CD14-positive monocyte (primary cell): ENCODE measurements around the gene LPGAT1. TPM values are rescaled to one million over a fixed set of nuclear protein-coding genes. Genes with fewer than 3 reads are reported as not detected.

Source experiments
- DNase-seq, 3 donors: peaks; one replicate each; pipeline ENCODE4 v3.0.0-alpha.2; 2011 to 2022
- H2AFZ ChIP-seq: 2 replicates; pipeline ENCODE4 v1.6.0; 2012; ENCODE audit warnings: mild to moderate bottlenecking, low read depth, low read length, inconsistent platforms; ENCODE audit not compliant: insufficient read depth, poor library complexity, severe bottlenecking
- H3K27ac ChIP-seq, 2 donors: 1 replicate in 1 of 2; 2 replicates in 1 of 2; pipeline ENCODE4 v1.5.1; 2012 to 2013; ENCODE audit warnings: low read length in 2 of 2, control low read depth in 1 of 2, inconsistent platforms in 1 of 2, low read depth in 1 of 2, mild to moderate bottlenecking in 1 of 2
- H3K27me3 ChIP-seq, 2 donors: one replicate each; pipeline versions ENCODE4 v1.6.0 to v1.6.1; 2011 to 2013; ENCODE audit warnings: low read length in 2 of 2; ENCODE audit not compliant: control insufficient read depth in 2 of 2, insufficient read depth in 2 of 2
- H3K36me3 ChIP-seq, 2 donors: replicated peaks in 1 of 2; 1 replicate in 1 of 2; 2 replicates in 1 of 2; pipeline versions ENCODE4 v1.5.1 to v1.6.1; 2012 to 2013; ENCODE audit warnings: low read length in 2 of 2, control low read depth in 1 of 2, inconsistent platforms in 1 of 2, mild to moderate bottlenecking in 1 of 2; ENCODE audit not compliant: insufficient read depth in 2 of 2, control insufficient read depth in 1 of 2
- H3K4me1 ChIP-seq, 2 donors: 1 replicate in 1 of 2; 2 replicates in 1 of 2; pipeline versions ENCODE4 v1.5.1 to v1.6.1; 2012 to 2013; ENCODE audit warnings: low read length in 2 of 2, control low read depth in 1 of 2, inconsistent platforms in 1 of 2, mild to moderate bottlenecking in 1 of 2, moderate library complexity in 1 of 2; ENCODE audit not compliant: insufficient read depth in 2 of 2, control insufficient read depth in 1 of 2
- H3K4me2 ChIP-seq: replicated peaks from 2 replicates; pipeline ENCODE3; 2012; ENCODE audit warnings: low read length, moderate library complexity, mild to moderate bottlenecking; ENCODE audit not compliant: poor library complexity, severe bottlenecking; ENCODE audit errors: extremely low read depth
- H3K4me3 ChIP-seq, 3 experiments: fragments of 200-600 bp in 1 of 3; sonication (generic) in 1 of 3; replicated peaks in 1 of 3; 1 replicate in 2 of 3; 2 replicates in 1 of 3; pipeline ENCODE4 v1.5.1; 2011 to 2013; ENCODE audit warnings: low read length in 3 of 3, mild to moderate bottlenecking in 3 of 3, control low read depth in 2 of 3, low read depth in 2 of 3, inconsistent platforms in 1 of 3, moderate library complexity in 1 of 3
- H3K79me2 ChIP-seq: 2 replicates; pipeline ENCODE4 v1.6.0; 2012; ENCODE audit warnings: mild to moderate bottlenecking, control low read depth, inconsistent platforms, low read length, moderate library complexity; ENCODE audit not compliant: insufficient read depth
- H3K9ac ChIP-seq: 2 replicates; pipeline ENCODE4 v1.6.0; 2017; ENCODE audit warnings: low read length, mild to moderate bottlenecking; ENCODE audit not compliant: insufficient read depth, poor library complexity, severe bottlenecking
- H3K9me3 ChIP-seq, 2 donors: replicated peaks in 1 of 2; 1 replicate in 1 of 2; 2 replicates in 1 of 2; pipeline versions ENCODE4 v1.5.1 to v1.6.1; 2012 to 2013; ENCODE audit warnings: low read length in 2 of 2, control low read depth in 1 of 2; ENCODE audit not compliant: control insufficient read depth in 1 of 2, insufficient read depth in 1 of 2
- H4K20me1 ChIP-seq: 2 replicates; pipeline ENCODE4 v1.6.0; 2012; ENCODE audit warnings: mild to moderate bottlenecking, low read length, control low read depth, moderate library complexity; ENCODE audit not compliant: insufficient read depth
- H3K27ac Mint-ChIP-seq, 7 donors: one replicate each; pipeline ENCODE4 v1.8.0; 2020; ENCODE audit warnings: mild to moderate bottlenecking in 7 of 7, mixed read lengths in 7 of 7, moderate library complexity in 6 of 7, inconsistent platforms in 2 of 7
- H3K27me3 Mint-ChIP-seq, 3 donors: one replicate each; pipeline ENCODE4 v1.8.0; 2021 to 2022; ENCODE audit warnings: low read depth in 3 of 3, mild to moderate bottlenecking in 3 of 3, mixed read lengths in 3 of 3, moderate library complexity in 3 of 3, inconsistent platforms in 1 of 3
- H3K36me3 Mint-ChIP-seq, 2 donors: one replicate each; pipeline ENCODE4 v1.8.0; 2020; ENCODE audit warnings: mixed read lengths in 2 of 2, inconsistent platforms in 1 of 2, mild to moderate bottlenecking in 1 of 2
- H3K4me1 Mint-ChIP-seq: one replicate; pipeline ENCODE4 v1.8.0; 2020; ENCODE audit warnings: mild to moderate bottlenecking, mixed read lengths
- H3K4me3 Mint-ChIP-seq, 2 donors: one replicate each; pipeline ENCODE4 v1.8.0; 2020; ENCODE audit warnings: mild to moderate bottlenecking in 2 of 2, mixed read lengths in 2 of 2, moderate library complexity in 1 of 2
- H3K9me3 Mint-ChIP-seq, 7 donors: one replicate each; pipeline ENCODE4 v1.8.0; 2020 to 2022; ENCODE audit warnings: mixed read lengths in 7 of 7, mild to moderate bottlenecking in 6 of 7, moderate library complexity in 6 of 7, inconsistent platforms in 2 of 7
- WGBS: methylation state at CpG from one replicate; pipeline ENCODE4 v1.1.5; 2013; ENCODE audit warnings: missing lambda C conversion rate; ENCODE audit not compliant: insufficient coverage; 5-methylcytosine and 5-hydroxymethylcytosine counted together
- intact Hi-C, 2 donors: fragments of 100-400 bp; cut with micrococcal nuclease; formaldehyde crosslinking; loops; one replicate each; pipeline versions ENCODE4 v1.15.0 to v1.15.1; 2023
- polyA plus RNA-seq, 3 donors: library from polyadenylated mRNA; depleted of rRNA in 1 of 3; unstranded in 2 of 3; stranded (reverse) in 1 of 3; fragments of 300-500 nt in 2 of 3; fragments of >200 nt in 1 of 3; fragmentation: Illumina TruSeq in 2 of 3; gene quantifications; 1 replicate in 2 of 3; 2 replicates in 1 of 3; pipeline ENCODE4 v1.2.3, GENCODE V29; 2012 to 2021
- TF ChIP-seq, protein P1 (sequence below): fragments of 200-600 bp; IDR thresholded peaks from one replicate; pipeline ENCODE4 v1.8.0; 2022; ENCODE audit warnings: antibody characterized with exemption, mild to moderate bottlenecking

LPGAT1 gene
- polyA plus RNA-seq, 3 donors: 19.5 to 52.1 (median 40.2) TPM

DNA sequence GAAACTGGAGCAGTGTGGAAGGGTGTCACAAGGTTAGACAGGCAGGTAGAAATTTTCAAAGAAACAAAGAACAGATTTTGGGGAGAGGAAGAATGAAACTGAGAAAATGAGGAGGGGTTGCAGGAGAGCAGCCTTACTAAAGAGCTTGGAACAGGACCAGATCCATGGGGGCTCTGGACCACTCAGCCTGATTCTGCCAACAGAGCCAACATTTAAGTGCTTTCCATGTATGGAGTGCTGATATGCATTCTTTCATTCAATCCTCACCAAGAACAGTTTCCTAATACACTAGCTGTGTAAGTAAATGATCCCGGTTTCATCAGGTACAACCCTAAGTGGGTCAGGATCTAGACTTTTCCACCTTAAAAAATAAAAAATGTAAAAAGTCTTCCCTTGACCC, 16.2 kb downstream of the LPGAT1 start:
- Histone ChIP-seq H2AFZ (no peak overlapping the region), H3K79me2 (peaks cover 88% of the 10 kb centered on the region), H3K9me3 (no peaks in the 10 kb centered on the region), H3K4me1 (peaks cover 35 to 44% of the 10 kb centered on the region in 2 donors), H3K9ac (no peak overlapping the region), H3K4me2 (no peak overlapping the region), H3K27me3 (no peaks in the 10 kb centered on the region), H3K27ac (peak overlapping the region in 1 of 2 donors; percentile 83), H3K4me3 (no peak overlapping the region), H3K36me3 (peaks cover 26 to 63% of the 10 kb centered on the region in 2 donors), H4K20me1 (peaks cover 60% of the 10 kb centered on the region)
- no peaks in the 10 kb centered on the region for H3K9me3 Mint-ChIP-seq
- H3K36me3 Mint-ChIP-seq: peaks cover 36 to 38% of the 10 kb centered on the region in 2 donors
- no peaks in the 10 kb centered on the region for H3K27me3 Mint-ChIP-seq
- no peak overlapping the region for H3K4me3 Mint-ChIP-seq
- no peak overlapping the region for H3K27ac Mint-ChIP-seq
- intact Hi-C loops: no loop called here
- TF ChIP-seq, protein P1, sequence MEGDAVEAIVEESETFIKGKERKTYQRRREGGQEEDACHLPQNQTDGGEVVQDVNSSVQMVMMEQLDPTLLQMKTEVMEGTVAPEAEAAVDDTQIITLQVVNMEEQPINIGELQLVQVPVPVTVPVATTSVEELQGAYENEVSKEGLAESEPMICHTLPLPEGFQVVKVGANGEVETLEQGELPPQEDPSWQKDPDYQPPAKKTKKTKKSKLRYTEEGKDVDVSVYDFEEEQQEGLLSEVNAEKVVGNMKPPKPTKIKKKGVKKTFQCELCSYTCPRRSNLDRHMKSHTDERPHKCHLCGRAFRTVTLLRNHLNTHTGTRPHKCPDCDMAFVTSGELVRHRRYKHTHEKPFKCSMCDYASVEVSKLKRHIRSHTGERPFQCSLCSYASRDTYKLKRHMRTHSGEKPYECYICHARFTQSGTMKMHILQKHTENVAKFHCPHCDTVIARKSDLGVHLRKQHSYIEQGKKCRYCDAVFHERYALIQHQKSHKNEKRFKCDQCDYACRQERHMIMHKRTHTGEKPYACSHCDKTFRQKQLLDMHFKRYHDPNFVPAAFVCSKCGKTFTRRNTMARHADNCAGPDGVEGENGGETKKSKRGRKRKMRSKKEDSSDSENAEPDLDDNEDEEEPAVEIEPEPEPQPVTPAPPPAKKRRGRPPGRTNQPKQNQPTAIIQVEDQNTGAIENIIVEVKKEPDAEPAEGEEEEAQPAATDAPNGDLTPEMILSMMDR: no peak
- no peak for DNase-seq
- peaks cover 22% of the 10 kb centered on the region for H3K4me1 Mint-ChIP-seq
- 100% methylated on average over 1 of the region's 1 CpG for WGBS

DNA sequence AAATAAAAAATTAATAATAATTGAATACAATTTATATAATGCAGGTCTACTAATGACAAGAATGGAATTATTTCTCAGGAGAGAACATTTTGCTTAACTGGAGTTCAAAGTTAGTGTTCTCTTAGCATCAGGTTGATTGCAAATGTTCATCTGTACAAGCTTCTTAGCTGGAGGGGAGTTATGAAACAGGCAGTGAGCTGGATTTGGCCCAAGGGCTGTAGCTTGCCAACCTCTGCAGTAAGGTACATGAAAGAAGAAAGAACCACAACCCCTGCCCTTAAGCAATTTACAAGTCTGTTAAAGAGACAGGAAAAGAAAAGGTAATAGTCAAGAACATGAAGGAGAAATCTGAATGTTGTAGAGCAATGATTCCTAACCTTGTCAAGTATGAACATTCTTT, 17.0 kb downstream of the LPGAT1 start:
- H4K20me1 ChIP-seq: peaks cover 65% of the 10 kb centered on the region
- no peaks in the 10 kb centered on the region for H3K27me3 ChIP-seq
- H3K36me3 ChIP-seq: peaks cover 30 to 64% of the 10 kb centered on the region in 2 donors
- H2AFZ ChIP-seq: no peak overlapping the region
- Mint-ChIP-seq H3K4me1 (peaks cover 22% of the 10 kb centered on the region), H3K36me3 (peaks cover 38 to 39% of the 10 kb centered on the region in 2 donors), H3K27me3 (no peaks in the 10 kb centered on the region), H3K4me3 (no peak overlapping the region), H3K9me3 (no peaks in the 10 kb centered on the region), H3K27ac (no peak overlapping the region)
- intact Hi-C loops: no loop called here
- TF ChIP-seq, protein P1: no peak
- H3K4me3 ChIP-seq: no peak overlapping the region
- peaks cover 35 to 44% of the 10 kb centered on the region in 2 donors for H3K4me1 ChIP-seq
- H3K9me3 ChIP-seq: no peaks in the 10 kb centered on the region
- peak overlapping the region in 1 of 2 donors; percentile 83 for H3K27ac ChIP-seq
- peaks cover 88% of the 10 kb centered on the region for H3K79me2 ChIP-seq
- H3K9ac ChIP-seq: no peak overlapping the region
- H3K4me2 ChIP-seq: no peak overlapping the region
- no peak for DNase-seq
